ENCODE results near the gene KRT35.

Gene KRT35

GRCh38 chr17:41481036-41481435 is at the start of gene KRT35:
TSS of gene KRT35 (minus strand) at chr17:41481151. CDS start at chr17:41481097, 54 bp downstream.
- Histone ChIP-seq H2AFZ (ENCODE audit: low read depth, low read length) (no peak within 1 kb of the TSS), H3K9me3 (ENCODE audit: low read length) (no peaks in the 10 kb centered on the region), H3K36me3 (ENCODE audit: insufficient read depth, low read length) (no peaks in the 10 kb centered on the region), H3K4me3 (ENCODE audit: low read length) (no peak within 1 kb of the TSS), H3K27me3 (ENCODE audit: insufficient read depth, low read length) (peaks cover 3% of the 10 kb centered on the region), H3K4me1 (ENCODE audit: insufficient read depth, low read length) (no peaks in the 10 kb centered on the region)

DNA sequence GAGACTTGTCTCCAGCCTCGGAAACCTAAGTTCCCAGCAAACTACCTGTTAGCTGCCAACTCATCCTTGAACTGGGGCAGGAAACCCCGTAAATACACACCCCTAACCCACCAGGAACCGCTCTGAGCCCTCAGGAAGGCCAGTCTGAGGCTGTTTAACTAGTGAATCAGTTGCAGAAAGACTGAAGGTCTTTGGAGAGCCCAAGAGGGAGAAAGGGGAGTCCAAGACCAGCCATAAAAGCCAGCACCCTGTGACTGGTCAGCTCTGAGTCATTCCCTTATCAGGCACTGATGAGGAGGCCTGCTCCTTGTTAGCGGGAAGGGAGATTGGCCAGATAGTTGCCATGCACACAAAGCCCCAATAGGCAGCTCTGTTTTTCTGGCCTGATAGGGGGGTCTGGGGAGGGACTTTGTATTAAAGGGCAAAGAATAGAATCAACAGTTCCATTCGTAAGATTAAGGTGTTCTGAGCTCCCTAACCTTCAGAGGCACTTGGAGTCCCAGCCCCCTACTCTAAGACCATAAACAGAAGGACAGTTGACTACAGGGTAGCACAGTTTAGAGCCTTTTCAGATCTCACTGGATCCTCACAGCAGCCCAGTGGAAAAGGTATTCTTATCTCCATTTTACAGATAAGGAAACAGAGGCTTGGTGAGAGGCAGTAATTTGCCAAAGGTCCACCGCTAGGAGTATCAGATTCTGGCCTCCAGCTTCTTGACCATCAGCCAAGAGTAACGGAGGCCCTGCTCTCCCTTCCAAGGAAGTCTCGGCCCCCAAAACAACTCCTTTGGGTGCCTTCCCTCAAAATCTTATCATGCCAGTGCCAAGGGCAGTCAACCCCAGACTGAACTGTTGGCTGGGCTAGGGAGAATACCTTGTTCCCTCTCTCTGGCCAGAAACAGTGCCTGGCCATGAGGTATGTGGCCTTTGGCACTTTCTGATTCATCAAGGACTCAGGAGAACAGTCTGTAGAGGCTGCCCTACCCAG is 49.4 kb upstream of the KRT35 start:
- Histone ChIP-seq H3K4me1 (ENCODE audit: insufficient read depth, low read length) (no peaks in the 10 kb centered on the region), H3K27me3 (ENCODE audit: insufficient read depth, low read length) (peaks cover 61% of the 10 kb centered on the region), H3K4me3 (ENCODE audit: low read length) (no peak overlapping the region), H3K9me3 (ENCODE audit: low read length) (no peaks in the 10 kb centered on the region), H2AFZ (ENCODE audit: low read depth, low read length) (no peak overlapping the region), H3K36me3 (ENCODE audit: insufficient read depth, low read length) (no peaks in the 10 kb centered on the region)

GRCh38 chr17:41529491-41529915 is 48.6 kb upstream of the KRT35 start:
- Histone ChIP-seq H2AFZ (ENCODE audit: low read depth, low read length) (no peak overlapping the region), H3K4me3 (ENCODE audit: low read length) (no peak overlapping the region), H3K27me3 (ENCODE audit: insufficient read depth, low read length) (peaks cover 61% of the 10 kb centered on the region)

GRCh38 chr17:41528959-41529353 is 48.0 kb upstream of the KRT35 start:
- Histone ChIP-seq H3K27me3 (ENCODE audit: insufficient read depth, low read length) (peaks cover 61% of the 10 kb centered on the region), H3K4me3 (ENCODE audit: low read length) (no peak overlapping the region), H3K9me3 (ENCODE audit: low read length) (no peaks in the 10 kb centered on the region), H2AFZ (ENCODE audit: low read depth, low read length) (no peak overlapping the region), H3K36me3 (ENCODE audit: insufficient read depth, low read length) (no peaks in the 10 kb centered on the region), H3K4me1 (ENCODE audit: insufficient read depth, low read length) (no peaks in the 10 kb centered on the region)

More at GRCh38 chr17:41529491-41529915, 48.6 kb upstream of the KRT35 start:
- Histone ChIP-seq H3K36me3 (ENCODE audit: insufficient read depth, low read length) (no peaks in the 10 kb centered on the region), H3K4me1 (ENCODE audit: insufficient read depth, low read length) (no peaks in the 10 kb centered on the region), H3K9me3 (ENCODE audit: low read length) (no peaks in the 10 kb centered on the region)

- H2AFZ ChIP-seq (ENCODE audit: low read depth, low read length): no peak overlapping the region
- H3K4me3 ChIP-seq (ENCODE audit: low read length): no peak overlapping the region
- H3K9me3 ChIP-seq (ENCODE audit: low read length): no peaks in the 10 kb centered on the region
- H3K36me3 ChIP-seq (ENCODE audit: insufficient read depth, low read length): no peaks in the 10 kb centered on the region
- no peaks in the 10 kb centered on the region for H3K4me1 ChIP-seq (ENCODE audit: insufficient read depth, low read length)
- H3K27me3 ChIP-seq (ENCODE audit: insufficient read depth, low read length): peaks cover 59% of the 10 kb centered on the region
Observed at GRCh38 chr17:41527063-41528023, 46.4 kb upstream of the KRT35 start.

GRCh38 chr17:41524261-41524660 is 43.3 kb upstream of the KRT35 start:
- Histone ChIP-seq H3K4me3 (ENCODE audit: low read length) (no peak overlapping the region), H3K36me3 (ENCODE audit: insufficient read depth, low read length) (no peaks in the 10 kb centered on the region), H3K9me3 (ENCODE audit: low read length) (no peaks in the 10 kb centered on the region), H2AFZ (ENCODE audit: low read depth, low read length) (no peak overlapping the region), H3K4me1 (ENCODE audit: insufficient read depth, low read length) (no peaks in the 10 kb centered on the region), H3K27me3 (ENCODE audit: insufficient read depth, low read length) (peaks cover 37% of the 10 kb centered on the region)

- Histone ChIP-seq H3K36me3 (ENCODE audit: insufficient read depth, low read length) (no peaks in the 10 kb centered on the region), H3K9me3 (ENCODE audit: low read length) (no peaks in the 10 kb centered on the region), H3K27me3 (ENCODE audit: insufficient read depth, low read length) (peaks cover 35% of the 10 kb centered on the region), H3K4me1 (ENCODE audit: insufficient read depth, low read length) (no peaks in the 10 kb centered on the region), H2AFZ (ENCODE audit: low read depth, low read length) (no peak overlapping the region), H3K4me3 (ENCODE audit: low read length) (no peak overlapping the region)
Observed at GRCh38 chr17:41523787-41524186, 42.8 kb upstream of the KRT35 start.

DNA sequence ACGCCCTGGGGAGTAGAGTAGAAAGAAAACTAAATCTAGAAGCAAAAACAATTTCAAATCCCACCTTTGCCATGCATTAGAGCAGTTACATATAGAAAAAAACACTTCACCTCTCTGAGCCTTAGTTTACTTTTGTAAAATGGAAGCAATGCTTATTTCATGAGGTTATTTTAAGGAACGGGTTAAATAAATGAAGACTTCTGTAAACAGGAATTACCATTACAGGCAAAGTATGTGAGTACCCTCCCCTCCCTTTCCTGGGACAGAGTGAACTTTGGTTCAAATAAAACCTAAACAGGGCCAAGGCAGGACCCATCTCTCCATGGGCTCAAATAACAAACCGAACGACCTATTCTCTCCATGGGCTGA is 42.3 kb upstream of the KRT35 start:
- Histone ChIP-seq H3K4me1 (ENCODE audit: insufficient read depth, low read length) (no peaks in the 10 kb centered on the region), H2AFZ (ENCODE audit: low read depth, low read length) (no peak overlapping the region), H3K4me3 (ENCODE audit: low read length) (no peak overlapping the region), H3K27me3 (ENCODE audit: insufficient read depth, low read length) (peaks cover 31% of the 10 kb centered on the region), H3K36me3 (ENCODE audit: insufficient read depth, low read length) (no peaks in the 10 kb centered on the region), H3K9me3 (ENCODE audit: low read length) (no peaks in the 10 kb centered on the region)

DNA sequence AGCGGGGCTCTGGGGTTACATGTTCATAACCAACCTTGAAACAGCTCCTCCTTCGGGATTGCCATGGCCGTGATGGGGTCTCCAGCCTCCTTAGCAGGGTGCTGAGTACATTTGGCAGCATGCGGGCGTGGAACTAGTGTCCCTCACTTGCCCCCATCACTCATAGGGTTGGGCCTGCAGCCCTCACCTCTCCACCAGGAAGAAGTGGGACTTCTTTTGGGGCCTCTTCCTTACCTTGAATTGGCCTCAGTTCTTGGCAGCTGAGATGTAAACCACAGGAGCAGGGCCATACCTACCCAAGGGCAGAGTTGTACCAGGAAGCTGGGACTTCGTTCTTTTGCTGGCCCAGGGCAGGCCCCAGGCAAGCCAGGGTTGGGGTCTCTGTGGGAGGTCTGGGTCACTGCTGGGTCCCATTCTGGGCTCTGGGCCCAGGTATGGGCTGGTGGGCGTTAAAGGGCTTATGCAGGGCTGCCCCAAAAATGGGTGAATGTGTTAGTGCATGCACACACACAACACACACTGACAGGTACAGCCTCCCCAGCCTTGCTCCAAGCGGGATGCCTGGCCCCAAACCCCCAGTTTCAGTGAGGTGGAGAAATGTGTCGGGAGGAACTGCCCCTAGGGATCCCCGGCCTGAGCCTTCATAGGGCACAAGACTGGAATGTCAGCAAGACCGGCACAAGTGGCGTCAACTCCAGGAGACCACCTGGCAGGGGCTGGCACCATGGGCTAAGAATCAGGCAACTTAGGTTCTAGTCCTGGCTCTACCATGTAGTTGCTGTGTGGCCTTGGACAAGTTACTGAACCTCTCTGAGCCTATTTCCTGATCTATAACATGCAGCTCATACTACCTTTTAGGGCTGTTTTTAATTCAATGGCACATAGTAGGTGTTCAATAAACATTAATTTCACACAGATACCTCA is 41.6 kb upstream of the KRT35 start:
- peaks cover 25% of the 10 kb centered on the region for H3K27me3 ChIP-seq (ENCODE audit: insufficient read depth, low read length)
- H2AFZ ChIP-seq (ENCODE audit: low read depth, low read length): no peak overlapping the region
- H3K4me3 ChIP-seq (ENCODE audit: low read length): no peak overlapping the region
- no peaks in the 10 kb centered on the region for H3K4me1 ChIP-seq (ENCODE audit: insufficient read depth, low read length)
- H3K36me3 ChIP-seq (ENCODE audit: insufficient read depth, low read length): no peaks in the 10 kb centered on the region
- no peaks in the 10 kb centered on the region for H3K9me3 ChIP-seq (ENCODE audit: low read length)

- no peak overlapping the region for H2AFZ ChIP-seq (ENCODE audit: low read depth, low read length)
- H3K4me1 ChIP-seq (ENCODE audit: insufficient read depth, low read length): no peaks in the 10 kb centered on the region
- H3K27me3 ChIP-seq (ENCODE audit: insufficient read depth, low read length): peaks cover 17% of the 10 kb centered on the region
- H3K36me3 ChIP-seq (ENCODE audit: insufficient read depth, low read length): no peaks in the 10 kb centered on the region
- H3K4me3 ChIP-seq (ENCODE audit: low read length): no peak overlapping the region
- no peaks in the 10 kb centered on the region for H3K9me3 ChIP-seq (ENCODE audit: low read length)
Observed at GRCh38 chr17:41521574-41522261, 40.8 kb upstream of the KRT35 start.

DNA sequence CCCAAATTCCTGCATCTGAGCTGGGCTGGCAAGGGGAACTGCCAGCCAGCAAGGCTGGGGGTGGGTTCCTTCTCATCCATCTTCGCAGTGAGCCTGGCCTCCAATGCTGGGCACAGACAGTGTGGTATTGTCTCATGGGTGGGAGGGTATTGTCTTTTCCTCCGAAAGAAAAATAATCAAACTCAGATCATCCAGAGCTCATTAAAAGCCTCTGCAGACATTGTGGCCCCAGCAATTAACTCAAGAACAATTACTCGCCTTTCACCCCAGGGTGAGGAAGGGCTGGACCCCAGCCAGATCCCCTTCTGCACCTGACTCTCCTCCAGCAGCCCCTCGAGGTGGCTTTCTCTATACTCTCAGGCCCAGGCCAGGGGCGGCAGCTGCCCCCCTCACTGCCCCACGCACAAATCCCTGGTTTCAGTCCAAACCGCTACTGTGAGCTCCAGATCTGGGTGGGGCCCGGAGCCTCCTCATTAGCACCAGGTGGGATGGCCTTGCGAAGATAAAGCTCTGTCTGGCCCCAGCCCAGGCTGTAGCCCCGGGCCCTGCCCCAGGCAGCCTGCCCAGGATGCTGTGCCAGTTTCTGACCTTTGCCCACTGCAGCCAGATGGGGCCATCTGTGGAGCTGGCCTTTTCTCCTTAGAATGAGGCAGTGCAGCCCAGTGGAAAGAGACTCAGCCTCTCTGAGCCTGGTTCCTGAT is 40.0 kb upstream of the KRT35 start:
- Histone ChIP-seq H3K4me1 (ENCODE audit: insufficient read depth, low read length) (no peaks in the 10 kb centered on the region), H3K36me3 (ENCODE audit: insufficient read depth, low read length) (no peaks in the 10 kb centered on the region), H2AFZ (ENCODE audit: low read depth, low read length) (no peak overlapping the region), H3K4me3 (ENCODE audit: low read length) (no peak overlapping the region), H3K9me3 (ENCODE audit: low read length) (no peaks in the 10 kb centered on the region), H3K27me3 (ENCODE audit: insufficient read depth, low read length) (peaks cover 12% of the 10 kb centered on the region)

Measured in neuron (in vitro differentiated cells).